Spleen (tissue), 11 donors: ENCODE measurements around the gene TBC1D26. TPM values are rescaled to one million over a fixed set of nuclear protein-coding genes. Genes with fewer than 3 reads are reported as not detected.
"Not testable (repeated sequence)": the region's sequence is repeated elsewhere in the genome, so short reads cannot be mapped to it uniquely, and the experiment has no call there.

Source experiments
- DNase-seq: peaks from one replicate; pipeline ENCODE4 v3.0.0-alpha.2; 2020
- H3K27ac ChIP-seq, 8 donors: fragments of 200-600 bp; sonication (generic) in 7 of 8; 1 replicate in 4 of 8; 2 replicates in 4 of 8; pipeline versions ENCODE4 v1.5.0 to v1.8.0; 2016 to 2021; ENCODE audit warnings: inconsistent platforms in 4 of 8, mild to moderate bottlenecking in 4 of 8, moderate library complexity in 1 of 8
- H3K27me3 ChIP-seq, 7 donors: fragments of 200-600 bp; sonication (generic) in 6 of 7; replicated peaks in 1 of 7; 1 replicate in 4 of 7; 2 replicates in 3 of 7; pipeline versions ENCODE4 v1.5.0 to v1.8.0; 2016 to 2021; ENCODE audit warnings: inconsistent platforms in 3 of 7, mild to moderate bottlenecking in 1 of 7
- H3K36me3 ChIP-seq, 6 donors: fragments of 200-600 bp; sonication (generic) in 5 of 6; 1 replicate in 4 of 6; 2 replicates in 2 of 6; pipeline versions ENCODE4 v1.5.0 to v1.8.0; 2016 to 2021; ENCODE audit warnings: inconsistent platforms in 2 of 6
- H3K4me1 ChIP-seq, 6 donors: fragments of 200-600 bp; sonication (generic) in 5 of 6; 1 replicate in 3 of 6; 2 replicates in 3 of 6; pipeline versions ENCODE4 v1.5.0 to v1.8.0; 2016 to 2021; ENCODE audit warnings: inconsistent platforms in 3 of 6
- H3K4me3 ChIP-seq, 8 donors: fragments of 200-600 bp; sonication (generic) in 7 of 8; 1 replicate in 4 of 8; 2 replicates in 4 of 8; pipeline versions ENCODE4 v1.5.0 to v1.8.0; 2016 to 2021; ENCODE audit warnings: inconsistent platforms in 4 of 8, mild to moderate bottlenecking in 4 of 8, moderate library complexity in 2 of 8
- H3K9me3 ChIP-seq, 8 donors: fragments of 200-600 bp; sonication (generic) in 7 of 8; 1 replicate in 4 of 8; 2 replicates in 4 of 8; pipeline versions ENCODE4 v1.5.0 to v1.8.0; 2016 to 2021; ENCODE audit warnings: inconsistent platforms in 4 of 8
- POLR2A ChIP-seq, 3 donors: fragments of 450-650 bp; IDR thresholded peaks; one replicate each; pipeline ENCODE4 v1.5.1; 2017; ENCODE audit warnings: antibody characterized with exemption in 3 of 3, mild to moderate bottlenecking in 1 of 3
- POLR2AphosphoS5 ChIP-seq, 3 donors: sonication (generic); formaldehyde crosslinking; IDR thresholded peaks; one replicate each; pipeline ENCODE4 v1.5.1; 2017; ENCODE audit warnings: antibody characterized with exemption in 3 of 3
- WGBS, 5 donors: extraction: QIAGEN DNeasy Blood & Tissue Kit in 3 of 5; methylation state at CpG; one replicate each; pipeline versions ENCODE4 v1.1.5 to v1.1.7; 2013 to 2018; 5-methylcytosine and 5-hydroxymethylcytosine counted together
- intact Hi-C: fragments of 100-400 bp; cut with DNase I; formaldehyde crosslinking; loops from one replicate; pipeline ENCODE4 v1.15.0; 2023; ENCODE audit warnings: low total_unique reads
- polyA plus RNA-seq, 3 donors: library from polyadenylated mRNA; stranded (reverse); fragments of 200-250 nt; gene quantifications; one replicate each; pipeline ENCODE4 v1.2.1, GENCODE V29; 2013
- total RNA-seq, 7 donors: library from RNA; depleted of rRNA in 3 of 7; stranded (reverse); fragments of >200 nt in 3 of 7; fragmentation: NEBNext Ultra II Directional in 4 of 7; extraction: Animal tissue kit (Norgen Biotek cat#: 25700) in 4 of 7; gene quantifications; one replicate each; pipeline versions ENCODE4 v1.1.0 to v1.2.1, GENCODE V29; 2016 to 2021
- TF ChIP-seq, protein P1 (sequence below), 11 experiments: fragments of 200-600 bp in 7 of 11; fragments of 450-650 bp in 4 of 11; sonication (generic) in 4 of 11; IDR thresholded peaks in 8 of 11; conservative IDR thresholded peaks in 3 of 11; 1 replicate in 7 of 11; 2 replicates in 4 of 11; pipeline versions ENCODE4 v1.4.0 to v1.8.0; 2016 to 2021; ENCODE audit warnings: antibody characterized with exemption in 11 of 11, inconsistent platforms in 4 of 11, mild to moderate bottlenecking in 1 of 11
- donor health status: healthy with polysubstance abuse.
- donor health status: DM: no; HTN: no; CAD: no; lungs with moderate emphysema.
- donor health status: DM: no; HTN: no; CAD: no.
- donor health status: Bipolar disorder and iron deficiency.
- donor health status: healthy.
- donor health status: DM: no; HTN: no; CAD: no.
- donor health status: DM: yes; HTN: yes; CAD: no.

The TBC1D26 gene
- total and polyA plus RNA-seq, 10 donors = 0.05 to 0.47 (median 0.29) TPM; not detected in 5

DNA sequence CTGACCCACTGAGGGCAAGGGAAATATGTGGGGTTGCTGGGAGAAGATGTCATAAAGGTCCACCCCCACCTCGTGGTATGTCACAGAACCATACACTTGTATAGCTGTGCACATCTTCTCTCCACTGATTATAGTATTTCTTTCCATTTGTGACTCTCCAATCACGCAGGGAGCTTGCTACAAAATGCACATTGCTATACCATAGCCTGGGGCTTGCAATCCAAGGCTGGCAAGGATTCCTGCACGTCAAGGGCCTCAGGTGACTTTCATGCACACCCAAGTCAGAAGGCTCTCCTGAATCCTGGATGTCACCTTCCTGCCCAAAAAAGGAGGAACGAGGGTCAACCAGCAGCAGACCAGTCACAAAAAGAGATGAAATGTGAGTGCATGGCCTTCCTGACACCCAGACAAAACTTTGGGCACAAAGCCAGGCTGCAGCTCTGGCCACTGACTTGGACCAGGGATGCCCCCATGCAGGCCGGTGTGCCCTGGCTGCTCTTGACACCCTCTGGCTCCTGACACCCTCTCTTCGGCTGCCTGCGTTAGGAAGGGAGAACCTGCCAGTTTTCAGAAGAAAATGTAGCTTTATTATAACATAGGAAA is 12.1 kb downstream of the TBC1D26 start:
- Histone ChIP-seq H3K27me3 (peaks cover 0 to 5% (median 0%) of the 10 kb centered on the region in 7 donors), H3K9me3 (no peaks in the 10 kb centered on the region), H3K4me3 (no peak overlapping the region), H3K4me1 (no peaks in the 10 kb centered on the region), H3K27ac (no peak overlapping the region), H3K36me3 (no peaks in the 10 kb centered on the region)
- TF ChIP-seq, protein P1, sequence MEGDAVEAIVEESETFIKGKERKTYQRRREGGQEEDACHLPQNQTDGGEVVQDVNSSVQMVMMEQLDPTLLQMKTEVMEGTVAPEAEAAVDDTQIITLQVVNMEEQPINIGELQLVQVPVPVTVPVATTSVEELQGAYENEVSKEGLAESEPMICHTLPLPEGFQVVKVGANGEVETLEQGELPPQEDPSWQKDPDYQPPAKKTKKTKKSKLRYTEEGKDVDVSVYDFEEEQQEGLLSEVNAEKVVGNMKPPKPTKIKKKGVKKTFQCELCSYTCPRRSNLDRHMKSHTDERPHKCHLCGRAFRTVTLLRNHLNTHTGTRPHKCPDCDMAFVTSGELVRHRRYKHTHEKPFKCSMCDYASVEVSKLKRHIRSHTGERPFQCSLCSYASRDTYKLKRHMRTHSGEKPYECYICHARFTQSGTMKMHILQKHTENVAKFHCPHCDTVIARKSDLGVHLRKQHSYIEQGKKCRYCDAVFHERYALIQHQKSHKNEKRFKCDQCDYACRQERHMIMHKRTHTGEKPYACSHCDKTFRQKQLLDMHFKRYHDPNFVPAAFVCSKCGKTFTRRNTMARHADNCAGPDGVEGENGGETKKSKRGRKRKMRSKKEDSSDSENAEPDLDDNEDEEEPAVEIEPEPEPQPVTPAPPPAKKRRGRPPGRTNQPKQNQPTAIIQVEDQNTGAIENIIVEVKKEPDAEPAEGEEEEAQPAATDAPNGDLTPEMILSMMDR (IDR thresholded peaks at IDR 0.05 in 8 of 11, conservative IDR thresholded peaks at IDR 0.05 in 3 of 11) = no peak
- TF ChIP-seq POLR2A (IDR thresholded peaks at IDR 0.05) = no peak
- no peak for TF ChIP-seq POLR2AphosphoS5 (IDR thresholded peaks at IDR 0.05)
- 77 to 85% (median 82%) methylated on average over 6 to 7 of the region's 7 CpGs for WGBS, 5 donors
- DNase-seq = no peak
- intact Hi-C loops = no loop called here

DNA sequence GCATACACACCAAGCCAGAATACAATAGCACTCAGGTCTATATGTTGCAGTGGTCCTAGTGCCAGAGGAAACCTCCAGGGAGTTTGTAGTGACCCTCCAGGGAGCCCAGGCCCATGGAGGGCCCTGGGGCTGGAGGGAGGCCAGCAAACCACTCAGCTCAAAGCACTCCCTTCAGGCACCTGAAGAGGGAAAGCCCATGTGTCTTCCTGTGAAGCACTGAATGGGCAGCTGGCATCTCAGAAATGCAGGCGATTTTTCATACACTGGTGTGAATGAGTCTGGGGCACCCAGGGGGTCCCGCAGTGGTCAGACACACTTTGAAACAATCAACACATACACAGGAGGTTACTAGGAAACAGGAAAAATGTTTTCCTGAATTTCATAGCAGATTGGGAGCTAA is 12.8 kb downstream of the TBC1D26 start:
- intact Hi-C loops = no loop called here
- no peak for DNase-seq
- 59 to 87% (median 66%) methylated on average over 2 of the region's 2 CpGs for WGBS, 5 donors

DNA sequence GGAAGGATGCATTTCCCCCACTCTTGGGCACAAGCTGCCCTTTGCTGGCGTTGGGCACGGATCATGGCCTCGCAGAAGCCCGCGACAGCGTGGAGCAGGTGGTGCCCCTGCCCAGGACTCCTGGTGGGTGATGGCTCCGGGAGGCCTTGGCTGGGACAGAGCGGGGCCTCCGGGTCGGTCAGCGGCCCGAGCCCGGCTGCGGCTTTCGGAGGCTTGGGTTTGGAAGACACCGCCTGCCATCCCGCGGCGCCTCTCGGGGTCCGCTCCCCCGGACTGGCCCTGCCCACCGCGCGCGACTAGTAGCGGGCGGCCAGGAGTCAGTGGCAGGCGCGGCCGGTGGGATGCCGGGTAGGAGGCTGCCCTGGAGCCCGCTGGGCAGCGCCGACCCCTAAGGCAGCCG is 17.3 kb downstream of the TBC1D26 start:
- H3K36me3 ChIP-seq, H3K4me3 ChIP-seq, DNase-seq, H3K9me3 ChIP-seq, H3K4me1 ChIP-seq, H3K27me3 ChIP-seq, intact Hi-C loops, H3K27ac ChIP-seq: not testable (repeated sequence)
- 19 to 71% (median 32%) methylated on average over 11 to 30 of the region's 36 CpGs; no CpG with 5 or more reads in 1 of the 5 donors for WGBS, 5 donors

More for the DNA sequence above, 12.8 kb downstream of the TBC1D26 start:
- TF ChIP-seq POLR2AphosphoS5 (IDR thresholded peaks at IDR 0.05) (no peak), POLR2A (IDR thresholded peaks at IDR 0.05) (no peak)
- TF ChIP-seq, protein P1 (IDR thresholded peaks at IDR 0.05 in 8 of 11, conservative IDR thresholded peaks at IDR 0.05 in 3 of 11) = no peak
- Histone ChIP-seq H3K27ac (no peak overlapping the region), H3K27me3 (peaks cover 0 to 10% (median 0%) of the 10 kb centered on the region in 7 donors), H3K4me3 (no peak overlapping the region), H3K9me3 (no peaks in the 10 kb centered on the region), H3K4me1 (no peaks in the 10 kb centered on the region), H3K36me3 (no peaks in the 10 kb centered on the region)

DNA sequence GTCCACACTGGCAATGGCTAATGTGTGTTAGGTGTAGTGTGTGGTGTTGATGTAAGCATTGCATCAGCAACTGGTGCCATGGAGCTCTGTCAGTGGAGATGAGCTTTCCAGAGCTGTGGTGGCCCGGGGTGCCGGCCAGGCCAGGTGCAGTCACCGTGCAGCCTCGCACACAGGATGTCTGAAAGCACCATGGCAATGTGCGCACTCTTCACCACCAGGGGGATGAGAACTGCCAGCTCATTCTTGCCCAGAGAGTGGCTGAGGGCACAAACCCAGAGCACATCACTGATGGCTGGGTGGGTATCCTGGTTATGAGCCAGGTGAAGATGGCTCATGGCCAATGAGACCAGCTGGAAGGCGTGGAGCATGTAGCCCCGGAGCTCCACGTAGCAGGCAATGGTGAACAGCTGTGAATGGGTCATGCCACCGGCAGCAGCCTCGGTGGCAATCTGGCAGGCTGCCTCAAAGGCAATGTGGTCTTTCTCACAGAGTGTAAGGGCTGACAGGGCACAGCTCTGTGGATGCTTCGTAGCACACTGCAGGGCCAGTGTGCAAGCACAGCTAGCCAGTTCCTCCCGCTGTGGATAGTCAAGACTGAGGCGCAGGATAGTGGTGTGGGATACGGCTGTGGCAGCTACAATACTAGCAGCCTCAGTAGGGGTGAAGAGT is 36.9 kb downstream of the TBC1D26 start:
- H3K9me3 ChIP-seq, H3K36me3 ChIP-seq, H3K27ac ChIP-seq, intact Hi-C loops, H3K4me3 ChIP-seq, H3K27me3 ChIP-seq, DNase-seq, H3K4me1 ChIP-seq: not testable (repeated sequence)
- WGBS, 5 donors = 75 to 83% (median 78%) methylated on average over 6 to 9 of the region's 14 CpGs; no CpG with 5 or more reads in 2 of the 5 donors

DNA sequence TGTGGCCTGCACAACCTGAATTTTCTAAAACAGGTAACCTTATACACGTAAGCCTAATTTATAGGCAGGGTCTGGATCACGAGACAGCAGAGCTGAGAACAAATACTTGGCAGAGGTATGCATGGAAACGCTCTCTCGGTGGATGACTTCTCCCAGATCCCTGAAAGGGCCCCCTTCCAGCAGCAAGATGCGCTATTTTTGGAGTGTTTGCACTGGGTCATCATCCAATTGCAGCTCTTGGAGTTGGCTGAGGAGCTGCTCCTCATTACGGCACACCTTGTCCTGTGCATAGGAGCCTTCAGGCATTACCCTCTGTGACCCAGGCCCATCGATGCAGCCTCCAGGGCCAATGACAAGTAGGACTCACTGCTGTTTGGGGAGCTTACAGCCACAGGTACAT is 38.6 kb downstream of the TBC1D26 start:
- 86 to 93% (median 87%) methylated on average over 5 to 7 of the region's 7 CpGs for WGBS, 5 donors
- H3K27me3 ChIP-seq = not testable (repeated sequence)

More for the DNA sequence above, 38.6 kb downstream of the TBC1D26 start:
- H3K36me3 ChIP-seq, H3K4me1 ChIP-seq, H3K27ac ChIP-seq, DNase-seq, intact Hi-C loops, H3K4me3 ChIP-seq: not testable (repeated sequence)
- peaks cover 0 to 15% (median 11%) of the 10 kb centered on the region in 8 donors for H3K9me3 ChIP-seq
